B cell (primary cell): ENCODE measurements around the gene AATK. TPM values are rescaled to one million over a fixed set of nuclear protein-coding genes. Genes with fewer than 3 reads are reported as not detected.

Source experiments
- ATAC-seq: fragments of 200-7000 bp; cut with Tn5 transposase; one replicate; pipeline ENCODE4 v1.10.0; 2021; ENCODE audit warnings: low read depth, mild to moderate bottlenecking, moderate number of reproducible peaks, moderate library complexity
- CTCF ChIA-PET: fragments of 350-600 bp; sonication (Branson Sonifier 250); formaldehyde crosslinking; loops from one replicate; lab custom pipeline; 2021; ENCODE audit warnings: antibody characterized with exemption, inconsistent platforms; lab: Charles Lee
- POLR2A ChIA-PET: fragments of 350-600 bp; sonication (Branson Sonifier 250); formaldehyde crosslinking; loops from one replicate; lab custom pipeline; 2021; ENCODE audit warnings: antibody characterized with exemption; lab: Charles Lee
- DNase-seq: peaks from one replicate; pipeline ENCODE4 v3.0.0; 2013
- H2AFZ ChIP-seq: 2 replicates; pipeline ENCODE4 v1.6.1; 2012; ENCODE audit warnings: mild to moderate bottlenecking, low read depth, low read length; ENCODE audit not compliant: insufficient read depth, poor library complexity, severe bottlenecking
- H3K27ac ChIP-seq, 2 donors: 1 replicate in 1 of 2; 2 replicates in 1 of 2; pipeline ENCODE4 v1.5.1; 2012 to 2013; ENCODE audit warnings: low read length in 2 of 2, mild to moderate bottlenecking in 2 of 2, moderate library complexity in 1 of 2
- H3K27me3 ChIP-seq, 4 experiments: fragments of 200-600 bp in 1 of 4; sonication (generic) in 1 of 4; replicated peaks in 1 of 4; 1 replicate in 2 of 4; 2 replicates in 2 of 4; pipeline versions ENCODE4 v1.6.1 to v1.7.0; 2013 to 2016; ENCODE audit warnings: low read length in 3 of 4, mild to moderate bottlenecking in 2 of 4, mixed read lengths in 1 of 4, moderate library complexity in 1 of 4; ENCODE audit not compliant: insufficient read depth in 4 of 4, control insufficient read depth in 3 of 4; ENCODE audit errors: control extremely low read depth in 1 of 4
- H3K36me3 ChIP-seq, 2 experiments: replicated peaks in 1 of 2; 1 replicate in 1 of 2; 2 replicates in 1 of 2; pipeline versions ENCODE4 v1.6.1 to v1.7.1; 2013; ENCODE audit warnings: low read length in 1 of 2; ENCODE audit not compliant: insufficient read depth in 2 of 2, control insufficient read depth in 1 of 2; ENCODE audit errors: control extremely low read depth in 1 of 2, extremely low read depth in 1 of 2
- H3K4me1 ChIP-seq, 2 donors: fragments of 200-600 bp in 1 of 2; sonication (generic) in 1 of 2; 1 replicate in 1 of 2; 2 replicates in 1 of 2; pipeline versions ENCODE4 v1.5.1 to v1.6.1; 2013 to 2017; ENCODE audit warnings: low read length in 2 of 2; ENCODE audit not compliant: control insufficient read depth in 2 of 2, insufficient read depth in 2 of 2
- H3K4me2 ChIP-seq: replicated peaks from 2 replicates; pipeline ENCODE3; 2012; ENCODE audit warnings: mild to moderate bottlenecking, low read depth, low read length; ENCODE audit not compliant: poor library complexity, severe bottlenecking
- H3K4me3 ChIP-seq, 5 experiments: fragments of 200-600 bp in 1 of 5; sonication (generic) in 1 of 5; 1 replicate in 3 of 5; 2 replicates in 2 of 5; pipeline versions ENCODE4 v1.5.1 to v1.7.0; 2011 to 2016; ENCODE audit warnings: low read length in 4 of 5, mild to moderate bottlenecking in 4 of 5, low read depth in 2 of 5, control low read depth in 1 of 5, moderate library complexity in 1 of 5; ENCODE audit not compliant: insufficient read depth in 1 of 5; ENCODE audit errors: control extremely low read depth in 1 of 5, extremely low read depth in 1 of 5
- H3K79me2 ChIP-seq: fragments of 200-600 bp; sonication (generic); one replicate; pipeline ENCODE4 v1.6.0; 2016; ENCODE audit warnings: low read length; ENCODE audit not compliant: control insufficient read depth, insufficient read depth
- H3K9ac ChIP-seq: fragments of 200-600 bp; sonication (generic); 2 replicates; pipeline ENCODE4 v1.6.1; 2017; ENCODE audit warnings: mild to moderate bottlenecking, low read length, moderate library complexity
- H3K9me3 ChIP-seq, 3 donors: one replicate each; pipeline versions ENCODE4 v1.6.1 to v1.7.1; 2013; ENCODE audit warnings: low read length in 2 of 3; ENCODE audit not compliant: control insufficient read depth in 2 of 3, insufficient read depth in 1 of 3; ENCODE audit errors: control extremely low read depth in 1 of 3
- H4K20me1 ChIP-seq: 2 replicates; pipeline ENCODE4 v1.6.0; 2012; ENCODE audit warnings: mild to moderate bottlenecking, low read length; ENCODE audit not compliant: insufficient read depth, control insufficient read depth, poor library complexity, severe bottlenecking
- H3K27ac Mint-ChIP-seq: one replicate; pipeline ENCODE4 v1.8.0; 2021; ENCODE audit warnings: mixed read lengths
- H3K27me3 Mint-ChIP-seq: one replicate; pipeline ENCODE4 v1.8.0; 2021; ENCODE audit warnings: mixed read lengths
- H3K4me1 Mint-ChIP-seq: one replicate; pipeline ENCODE4 v1.8.0; 2021; ENCODE audit warnings: mixed read lengths
- H3K4me3 Mint-ChIP-seq: one replicate; pipeline ENCODE4 v1.8.0; 2021; ENCODE audit warnings: mixed read lengths
- H3K9me3 Mint-ChIP-seq: one replicate; pipeline ENCODE4 v1.8.0; 2022; ENCODE audit warnings: mixed read lengths; ENCODE audit not compliant: insufficient read depth
- EZH2 ChIP-seq: IDR thresholded peaks from 2 replicates; pipeline ENCODE4 v1.6.1; 2012; ENCODE audit warnings: borderline replicate concordance, low read depth, mild to moderate bottlenecking, moderate library complexity, low read length; ENCODE audit not compliant: insufficient read depth, poor library complexity, severe bottlenecking
- WGBS: methylation state at CpG from one replicate; pipeline ENCODE4 v1.1.5; 2013; ENCODE audit warnings: missing lambda C conversion rate; ENCODE audit not compliant: insufficient coverage; 5-methylcytosine and 5-hydroxymethylcytosine counted together
- intact Hi-C: fragments of 100-400 bp; cut with micrococcal nuclease; formaldehyde crosslinking; loops from one replicate; pipeline ENCODE4 v1.10.0; 2022
- polyA plus RNA-seq: library from polyadenylated mRNA; depleted of rRNA; stranded (reverse); fragments of >200 nt; gene quantifications from 2 replicates; pipeline ENCODE4 v1.2.3, GENCODE V29; 2012
- total RNA-seq, 2 donors: library from RNA; stranded (reverse); fragments of 120-200 nt in 1 of 2; gene quantifications; 1 replicate in 1 of 2; 2 replicates in 1 of 2; pipeline versions ENCODE4 v1.2.3 to v1.2.4, GENCODE V29; 2013 to 2022
- TF ChIP-seq, protein P1 (sequence below): fragments of 200-600 bp; IDR thresholded peaks from one replicate; pipeline ENCODE4 v1.8.0; 2022; ENCODE audit warnings: antibody characterized with exemption, mild to moderate bottlenecking

The AATK gene
- total and polyA plus RNA-seq, 2 donors (not counting 1 experiment from before 2014, with no cell fraction given): 0.21 to 1.7 TPM

DNA sequence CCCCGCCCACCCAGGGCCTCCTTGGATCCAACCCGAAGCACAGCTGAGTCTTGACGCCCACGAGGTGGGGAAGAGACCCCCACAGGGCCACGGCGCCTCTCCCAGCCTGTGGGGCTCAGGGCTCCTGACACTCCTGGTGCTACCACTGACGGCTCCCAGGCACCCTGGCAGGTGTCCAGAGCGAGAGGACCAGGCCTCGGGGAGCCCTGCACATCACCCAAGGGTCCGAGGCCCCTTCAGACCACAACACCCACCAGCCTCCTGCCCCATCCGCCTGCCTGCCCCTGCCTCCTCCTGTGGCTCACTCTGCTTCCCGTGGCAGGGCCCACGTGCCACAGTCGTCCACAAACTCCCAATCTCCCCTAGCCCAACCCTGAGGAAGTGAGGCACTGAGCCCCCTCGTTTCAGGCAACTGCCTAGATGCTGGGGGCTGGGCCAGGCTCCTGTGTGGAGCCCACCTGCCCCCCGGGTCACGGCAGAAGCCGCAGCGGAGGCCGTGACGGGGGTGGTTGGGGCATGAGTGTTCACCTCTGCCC is 28.3 kb upstream of the AATK start:
- H3K4me3 ChIP-seq: no peak overlapping the region
- ATAC-seq: no peak
- 96% methylated on average over 21 of the region's 21 CpGs for WGBS

DNA sequence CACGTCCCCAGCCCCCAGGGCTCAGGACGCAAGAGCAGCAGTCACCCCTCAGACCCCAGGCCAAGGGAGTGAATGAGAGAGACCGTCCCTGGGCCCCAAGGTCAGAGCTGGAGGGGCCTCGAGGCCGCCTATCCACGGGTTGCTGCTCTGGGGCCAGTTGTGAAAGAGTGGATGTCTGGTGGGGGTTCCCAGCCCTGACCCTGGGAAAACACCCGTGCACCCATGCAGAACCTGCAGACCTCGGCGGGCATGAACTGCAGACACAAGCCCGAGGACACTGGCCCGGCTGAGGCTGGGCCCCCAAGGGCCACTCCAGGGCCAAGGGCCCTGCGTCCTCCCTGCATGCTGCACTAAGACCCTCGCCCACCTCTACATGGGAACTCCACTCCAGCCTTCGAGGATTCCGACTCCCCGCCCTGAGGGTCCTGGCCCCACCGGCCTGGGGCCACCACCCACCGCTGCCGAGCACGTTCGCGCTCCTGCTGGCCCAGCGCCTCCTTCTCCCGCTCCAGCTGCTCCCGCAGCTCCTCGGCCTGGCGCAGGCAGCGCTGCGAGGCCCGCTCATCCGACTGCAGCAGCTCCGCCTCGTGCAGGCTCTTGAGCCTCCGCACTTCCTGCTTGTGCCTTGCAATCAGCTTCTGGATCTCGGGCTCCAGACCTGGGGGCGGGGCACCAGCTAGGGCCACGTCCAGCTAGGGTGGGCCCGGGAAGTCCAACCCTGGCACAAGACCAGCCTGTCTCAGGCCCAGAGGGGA is 27.6 kb upstream of the AATK start:
- Histone ChIP-seq H3K9me3 (no peaks in the 10 kb centered on the region), H3K36me3 (peaks cover 0 to 11% of the 10 kb centered on the region in 2 experiments), H3K27ac (no peak overlapping the region), H3K4me2 (no peak overlapping the region), H3K27me3 (no peaks in the 10 kb centered on the region), H3K9ac (no peak overlapping the region), H2AFZ (no peak overlapping the region), H4K20me1 (no peaks in the 10 kb centered on the region), H3K4me1 (no peaks in the 10 kb centered on the region), H3K4me3 (no peak overlapping the region), H3K79me2 (no peaks in the 10 kb centered on the region)
- Mint-ChIP-seq H3K4me3 (no peak overlapping the region), H3K27ac (no peak overlapping the region), H3K27me3 (no peaks in the 10 kb centered on the region), H3K9me3 (no peaks in the 10 kb centered on the region), H3K4me1 (no peaks in the 10 kb centered on the region)
- no peak for TF ChIP-seq EZH2
- TF ChIP-seq, protein P1, sequence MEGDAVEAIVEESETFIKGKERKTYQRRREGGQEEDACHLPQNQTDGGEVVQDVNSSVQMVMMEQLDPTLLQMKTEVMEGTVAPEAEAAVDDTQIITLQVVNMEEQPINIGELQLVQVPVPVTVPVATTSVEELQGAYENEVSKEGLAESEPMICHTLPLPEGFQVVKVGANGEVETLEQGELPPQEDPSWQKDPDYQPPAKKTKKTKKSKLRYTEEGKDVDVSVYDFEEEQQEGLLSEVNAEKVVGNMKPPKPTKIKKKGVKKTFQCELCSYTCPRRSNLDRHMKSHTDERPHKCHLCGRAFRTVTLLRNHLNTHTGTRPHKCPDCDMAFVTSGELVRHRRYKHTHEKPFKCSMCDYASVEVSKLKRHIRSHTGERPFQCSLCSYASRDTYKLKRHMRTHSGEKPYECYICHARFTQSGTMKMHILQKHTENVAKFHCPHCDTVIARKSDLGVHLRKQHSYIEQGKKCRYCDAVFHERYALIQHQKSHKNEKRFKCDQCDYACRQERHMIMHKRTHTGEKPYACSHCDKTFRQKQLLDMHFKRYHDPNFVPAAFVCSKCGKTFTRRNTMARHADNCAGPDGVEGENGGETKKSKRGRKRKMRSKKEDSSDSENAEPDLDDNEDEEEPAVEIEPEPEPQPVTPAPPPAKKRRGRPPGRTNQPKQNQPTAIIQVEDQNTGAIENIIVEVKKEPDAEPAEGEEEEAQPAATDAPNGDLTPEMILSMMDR: no peak
- ATAC-seq (no peak), DNase-seq (no peak)
- intact Hi-C loops: no loop called here
- ChIA-PET CTCF (no interaction called here), POLR2A (no interaction called here)
- WGBS: 92% methylated on average over 38 of the region's 38 CpGs

More for the DNA sequence above, 28.3 kb upstream of the AATK start:
- Histone ChIP-seq H3K27me3 (no peaks in the 10 kb centered on the region), H3K36me3 (peaks cover 0 to 11% of the 10 kb centered on the region in 2 experiments), H2AFZ (no peak overlapping the region), H3K27ac (no peak overlapping the region), H4K20me1 (no peaks in the 10 kb centered on the region), H3K4me2 (no peak overlapping the region), H3K79me2 (no peaks in the 10 kb centered on the region), H3K9me3 (no peaks in the 10 kb centered on the region), H3K4me1 (no peaks in the 10 kb centered on the region), H3K9ac (no peak overlapping the region)
- no peaks in the 10 kb centered on the region for H3K9me3 Mint-ChIP-seq
- TF ChIP-seq, protein P1: no peak
- no peak for TF ChIP-seq EZH2
- H3K4me3 Mint-ChIP-seq: no peak overlapping the region
- H3K27me3 Mint-ChIP-seq: no peaks in the 10 kb centered on the region
- intact Hi-C loops: no loop called here
- no peak overlapping the region for H3K27ac Mint-ChIP-seq
- no peak for DNase-seq
- ChIA-PET CTCF (no interaction called here), POLR2A (no interaction called here)
- H3K4me1 Mint-ChIP-seq: no peaks in the 10 kb centered on the region
